RWPE2 (cell line): Measurements from ENCODE around the gene FRMPD3.
A peak's percentile ranks its signal among the peaks of the same experiment; 100 is the strongest.

ENCODE experiments used
- ATAC-seq: fragments of 200-7000 bp; cut with Tn5 transposase; 3 replicates; pipeline ENCODE4 v1.9.1; 2021; ENCODE audit warnings: low read depth
- DNase-seq: peaks from one replicate; pipeline ENCODE4 v3.0.0-alpha.2; 2020; ENCODE audit warnings: low spot score
- H3K27ac ChIP-seq: fragments of 450-650 bp; 2 replicates; pipeline ENCODE4 v1.5.1; 2017; ENCODE audit warnings: mild to moderate bottlenecking; ENCODE audit not compliant: poor library complexity, severe bottlenecking
- H3K27me3 ChIP-seq: fragments of 250-450 bp; sonication (Bioruptor Pico); 2 replicates; pipeline ENCODE4 v1.5.1; 2021; ENCODE audit warnings: mild to moderate bottlenecking, moderate library complexity; ENCODE audit not compliant: insufficient read depth, poor library complexity, severe bottlenecking
- H3K36me3 ChIP-seq: fragments of 250-450 bp; sonication (Bioruptor Pico); 2 replicates; pipeline ENCODE4 v1.5.1; 2020; ENCODE audit warnings: low read depth, mild to moderate bottlenecking, moderate library complexity
- H3K4me1 ChIP-seq: fragments of 250-450 bp; sonication (Bioruptor Pico); 2 replicates; pipeline ENCODE4 v1.5.1; 2021; ENCODE audit warnings: mild to moderate bottlenecking, moderate library complexity; ENCODE audit not compliant: insufficient read depth, poor library complexity, severe bottlenecking
- H3K4me3 ChIP-seq: fragments of 250-450 bp; sonication (Bioruptor Pico); 2 replicates; pipeline ENCODE4 v1.5.1; 2021; ENCODE audit warnings: mild to moderate bottlenecking, moderate library complexity; ENCODE audit not compliant: severe bottlenecking
- H3K9me3 ChIP-seq: fragments of 250-450 bp; sonication (Bioruptor Pico); 2 replicates; pipeline ENCODE4 v1.5.1; 2021; ENCODE audit warnings: mild to moderate bottlenecking, moderate library complexity; ENCODE audit not compliant: severe bottlenecking
- TF ChIP-seq, protein P1 (sequence below): fragments of 450-650 bp; IDR thresholded peaks from one replicate; pipeline ENCODE4 v1.5.1; 2017; ENCODE audit warnings: mild to moderate bottlenecking, moderate library complexity; ENCODE audit not compliant: poor library complexity, severe bottlenecking

The FRMPD3 gene

DNA sequence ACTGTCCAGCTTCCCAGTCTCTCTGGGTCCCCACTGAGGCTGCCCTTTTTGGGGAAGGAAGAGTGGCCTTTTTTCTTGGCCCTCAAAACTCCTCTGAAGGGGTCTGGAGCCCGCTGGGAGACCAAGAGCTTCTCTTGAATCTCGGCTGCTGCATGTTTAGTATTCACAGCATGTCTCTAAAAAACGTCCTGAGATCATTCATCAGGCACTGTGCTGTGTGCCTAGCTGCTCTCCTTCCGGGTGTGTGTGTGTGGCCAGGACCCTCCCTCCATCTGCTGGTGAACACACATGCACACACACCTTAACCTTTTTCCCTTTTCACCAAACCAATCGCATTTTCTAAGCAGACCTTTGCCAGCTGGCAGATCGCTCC lies 841 bp upstream of the FRMPD3 start:
- H3K9me3 ChIP-seq, result no peaks in the 10 kb centered on the region
- no peak overlapping the region for H3K4me3 ChIP-seq
- DNase-seq, result no peak
- H3K27me3 ChIP-seq, result peaks cover 7% of the 10 kb centered on the region
- no peaks in the 10 kb centered on the region for H3K36me3 ChIP-seq
- no peak overlapping the region for H3K27ac ChIP-seq
- TF ChIP-seq, protein P1, sequence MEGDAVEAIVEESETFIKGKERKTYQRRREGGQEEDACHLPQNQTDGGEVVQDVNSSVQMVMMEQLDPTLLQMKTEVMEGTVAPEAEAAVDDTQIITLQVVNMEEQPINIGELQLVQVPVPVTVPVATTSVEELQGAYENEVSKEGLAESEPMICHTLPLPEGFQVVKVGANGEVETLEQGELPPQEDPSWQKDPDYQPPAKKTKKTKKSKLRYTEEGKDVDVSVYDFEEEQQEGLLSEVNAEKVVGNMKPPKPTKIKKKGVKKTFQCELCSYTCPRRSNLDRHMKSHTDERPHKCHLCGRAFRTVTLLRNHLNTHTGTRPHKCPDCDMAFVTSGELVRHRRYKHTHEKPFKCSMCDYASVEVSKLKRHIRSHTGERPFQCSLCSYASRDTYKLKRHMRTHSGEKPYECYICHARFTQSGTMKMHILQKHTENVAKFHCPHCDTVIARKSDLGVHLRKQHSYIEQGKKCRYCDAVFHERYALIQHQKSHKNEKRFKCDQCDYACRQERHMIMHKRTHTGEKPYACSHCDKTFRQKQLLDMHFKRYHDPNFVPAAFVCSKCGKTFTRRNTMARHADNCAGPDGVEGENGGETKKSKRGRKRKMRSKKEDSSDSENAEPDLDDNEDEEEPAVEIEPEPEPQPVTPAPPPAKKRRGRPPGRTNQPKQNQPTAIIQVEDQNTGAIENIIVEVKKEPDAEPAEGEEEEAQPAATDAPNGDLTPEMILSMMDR, result no peak
- no peaks in the 10 kb centered on the region for H3K4me1 ChIP-seq
- ATAC-seq, result no peak

DNA sequence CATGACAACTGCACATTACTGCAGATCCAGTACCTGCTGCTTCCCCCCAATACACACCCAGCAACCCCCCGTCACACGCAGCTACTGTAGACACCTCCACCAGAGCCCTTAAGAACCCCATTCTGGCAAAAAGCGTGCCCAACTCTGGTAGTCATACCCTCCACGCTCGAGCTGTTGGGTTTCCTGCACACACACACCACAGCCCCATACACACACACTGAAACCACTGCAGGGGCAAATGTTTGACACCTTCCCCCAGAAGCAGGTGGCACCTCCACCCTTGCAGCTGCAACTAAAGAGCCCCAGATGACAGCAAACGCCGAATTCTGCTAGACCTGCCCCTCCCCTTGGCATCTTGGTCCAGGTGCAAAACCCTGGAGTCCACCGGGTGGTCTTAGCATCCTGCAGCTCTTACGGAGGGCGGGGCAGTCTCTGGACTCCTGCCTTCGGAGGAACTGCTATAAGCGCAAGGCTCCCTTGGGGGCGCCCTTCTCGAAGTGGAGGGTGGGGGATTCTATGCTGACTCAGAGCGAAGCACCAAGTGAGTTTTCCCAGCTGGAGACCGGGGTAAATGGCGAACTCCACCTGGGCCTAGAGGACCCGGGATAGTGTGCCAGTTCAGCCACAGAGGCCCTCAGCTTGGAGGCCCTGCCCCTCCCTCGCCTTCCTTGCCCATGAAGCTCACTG lies 1.5 kb downstream of the FRMPD3 start:
- ATAC-seq (no peak), DNase-seq (no peak)
- no peak overlapping the region for H3K4me3 ChIP-seq
- no peaks in the 10 kb centered on the region for H3K9me3 ChIP-seq
- H3K27ac ChIP-seq, result no peak overlapping the region
- H3K36me3 ChIP-seq, result no peaks in the 10 kb centered on the region
- TF ChIP-seq, protein P1, result no peak
- no peaks in the 10 kb centered on the region for H3K4me1 ChIP-seq
- peaks cover 7% of the 10 kb centered on the region for H3K27me3 ChIP-seq

DNA sequence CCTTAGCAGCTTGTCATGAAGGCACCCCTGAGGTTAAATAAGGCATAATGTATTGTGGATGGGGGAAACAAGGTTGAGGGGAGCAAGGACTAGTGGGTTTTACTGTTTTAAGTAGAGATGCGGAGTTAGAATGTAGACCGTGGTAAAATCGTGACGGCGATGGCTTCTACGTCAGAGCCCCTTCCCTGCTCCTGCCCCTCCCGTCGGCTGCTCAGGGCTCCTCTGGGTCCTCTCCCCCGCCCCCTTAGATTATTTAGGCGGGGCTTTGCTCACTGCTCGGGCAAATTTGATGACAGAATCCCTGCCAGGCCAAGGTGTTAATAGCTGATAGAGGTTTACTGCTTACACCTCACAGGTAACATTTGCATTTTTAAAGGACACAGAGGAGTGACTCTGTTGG lies 2.3 kb downstream of the FRMPD3 start:
- Histone ChIP-seq H3K9me3 (no peaks in the 10 kb centered on the region), H3K27ac (no peak overlapping the region), H3K36me3 (no peaks in the 10 kb centered on the region), H3K4me1 (no peaks in the 10 kb centered on the region), H3K4me3 (no peak overlapping the region), H3K27me3 (peaks cover 7% of the 10 kb centered on the region)
- TF ChIP-seq, protein P1, result no peak
- DNase-seq (no peak), ATAC-seq (no peak)

DNA sequence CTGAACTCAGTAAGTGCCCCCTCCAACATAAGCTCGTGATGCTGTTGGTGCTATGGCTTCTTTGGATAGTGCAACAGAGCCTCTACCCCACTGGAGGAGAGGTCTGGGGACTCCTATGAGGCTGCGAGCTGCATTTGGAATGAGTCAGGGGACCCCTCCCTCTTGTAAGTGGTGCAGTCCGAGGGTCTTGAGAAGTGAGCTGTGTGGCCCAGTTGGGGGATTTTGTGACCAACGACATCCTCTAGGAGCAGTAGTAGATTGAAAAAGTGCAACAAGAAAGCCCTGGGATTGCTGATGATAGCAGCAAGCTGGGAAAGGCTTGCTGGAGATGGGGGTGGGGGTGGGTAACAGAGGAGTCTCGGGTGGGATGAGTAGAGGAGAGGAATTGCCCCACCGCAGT lies 3.1 kb downstream of the FRMPD3 start:
- Histone ChIP-seq H3K4me1 (no peaks in the 10 kb centered on the region), H3K27ac (no peak overlapping the region), H3K36me3 (no peaks in the 10 kb centered on the region), H3K4me3 (no peak overlapping the region), H3K27me3 (peaks cover 7% of the 10 kb centered on the region), H3K9me3 (no peaks in the 10 kb centered on the region)
- ATAC-seq (no peak), DNase-seq (no peak)
- TF ChIP-seq, protein P1, result no peak

DNA sequence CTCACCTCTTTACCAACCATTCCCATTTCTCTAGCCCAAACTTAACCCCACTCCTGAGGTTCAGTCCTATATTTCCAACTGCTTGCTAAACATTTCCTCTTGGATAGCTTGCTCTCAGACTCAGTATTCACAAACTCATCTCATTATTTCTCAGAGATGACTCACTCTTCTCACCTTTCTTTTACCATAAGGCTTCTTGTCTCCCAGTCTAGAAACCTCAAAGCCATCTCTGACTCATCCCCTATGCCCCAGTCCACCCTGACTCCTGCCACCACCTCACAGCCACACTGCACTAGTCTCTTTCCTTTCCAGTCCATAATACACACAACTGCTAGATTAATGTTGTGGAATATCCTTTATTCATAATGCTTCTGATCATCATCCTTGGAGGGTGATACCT lies 4.8 kb downstream of the FRMPD3 start:
- no peaks in the 10 kb centered on the region for H3K4me1 ChIP-seq
- DNase-seq (no peak), ATAC-seq (peak; percentile 93)
- H3K36me3 ChIP-seq, result no peaks in the 10 kb centered on the region
- H3K27ac ChIP-seq, result no peak overlapping the region
- peaks cover 3% of the 10 kb centered on the region for H3K27me3 ChIP-seq
- TF ChIP-seq, protein P1, result no peak
- H3K4me3 ChIP-seq, result no peak overlapping the region
- no peaks in the 10 kb centered on the region for H3K9me3 ChIP-seq
